ENCODE data around the gene ADM5.

DNA sequence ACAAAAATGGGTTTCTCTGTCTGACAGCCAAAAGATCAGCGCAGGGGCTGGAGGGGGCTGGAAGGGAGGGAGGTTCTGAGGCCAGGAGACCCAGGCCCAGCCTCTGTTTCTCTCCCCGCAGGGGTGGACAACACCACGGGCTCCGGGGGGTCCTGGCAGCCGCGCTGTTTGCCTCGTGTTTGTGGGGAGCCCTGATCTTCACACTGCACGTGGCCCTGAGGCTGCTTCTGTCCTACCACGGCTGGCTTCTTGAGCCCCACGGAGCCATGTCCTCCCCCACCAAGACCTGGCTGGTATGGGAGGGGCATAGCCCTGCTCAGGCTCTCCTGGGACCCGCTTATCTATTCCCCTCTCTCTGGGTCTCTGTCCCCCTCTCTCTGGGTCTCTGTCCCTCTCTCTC is 11.2 kb downstream of the ADM5 start:
- TF ChIP-seq, protein P1, sequence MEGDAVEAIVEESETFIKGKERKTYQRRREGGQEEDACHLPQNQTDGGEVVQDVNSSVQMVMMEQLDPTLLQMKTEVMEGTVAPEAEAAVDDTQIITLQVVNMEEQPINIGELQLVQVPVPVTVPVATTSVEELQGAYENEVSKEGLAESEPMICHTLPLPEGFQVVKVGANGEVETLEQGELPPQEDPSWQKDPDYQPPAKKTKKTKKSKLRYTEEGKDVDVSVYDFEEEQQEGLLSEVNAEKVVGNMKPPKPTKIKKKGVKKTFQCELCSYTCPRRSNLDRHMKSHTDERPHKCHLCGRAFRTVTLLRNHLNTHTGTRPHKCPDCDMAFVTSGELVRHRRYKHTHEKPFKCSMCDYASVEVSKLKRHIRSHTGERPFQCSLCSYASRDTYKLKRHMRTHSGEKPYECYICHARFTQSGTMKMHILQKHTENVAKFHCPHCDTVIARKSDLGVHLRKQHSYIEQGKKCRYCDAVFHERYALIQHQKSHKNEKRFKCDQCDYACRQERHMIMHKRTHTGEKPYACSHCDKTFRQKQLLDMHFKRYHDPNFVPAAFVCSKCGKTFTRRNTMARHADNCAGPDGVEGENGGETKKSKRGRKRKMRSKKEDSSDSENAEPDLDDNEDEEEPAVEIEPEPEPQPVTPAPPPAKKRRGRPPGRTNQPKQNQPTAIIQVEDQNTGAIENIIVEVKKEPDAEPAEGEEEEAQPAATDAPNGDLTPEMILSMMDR (IDR thresholded peaks at IDR 0.05 in 8 of 11, conservative IDR thresholded peaks at IDR 0.05 in 3 of 11), result no peak
- TF ChIP-seq POLR2A (IDR thresholded peaks at IDR 0.05), result no peak
- TF ChIP-seq POLR2AphosphoS5 (IDR thresholded peaks at IDR 0.05), result no peak

Measured in spleen (tissue), 7 donors.